Activated naive CD4-positive, alpha-beta T cell treated with anti-CD3 and anti-CD28 coated beads, Interleukin-2, amount 10 ng/mL, durations not matched to agents 7 days and 5 days (primary cell): ENCODE measurements around the gene KRT71.

Experiments
- CTCF ChIA-PET: fragments of 350-600 bp; sonication (Branson Sonifier 250); formaldehyde crosslinking; loops from one replicate; lab custom pipeline; 2021; ENCODE audit warnings: antibody characterized with exemption; lab: Charles Lee
- DNase-seq: peaks from one replicate; pipeline ENCODE4 v3.0.0-alpha.2; 2020
- H3K27ac Mint-ChIP-seq: one replicate; pipeline ENCODE4 v1.8.0; 2021; ENCODE audit warnings: mild to moderate bottlenecking, moderate library complexity, mixed read lengths
- H3K27me3 Mint-ChIP-seq: one replicate; pipeline ENCODE4 v1.8.0; 2021; ENCODE audit warnings: mild to moderate bottlenecking, mixed read lengths
- H3K36me3 Mint-ChIP-seq: one replicate; pipeline ENCODE4 v1.8.0; 2021; ENCODE audit warnings: mixed read lengths
- H3K4me1 Mint-ChIP-seq: one replicate; pipeline ENCODE4 v1.8.0; 2021; ENCODE audit warnings: mixed read lengths
- H3K4me3 Mint-ChIP-seq: one replicate; pipeline ENCODE4 v1.8.0; 2021; ENCODE audit warnings: mild to moderate bottlenecking, moderate library complexity, mixed read lengths
- H3K9me3 Mint-ChIP-seq: one replicate; pipeline ENCODE4 v1.8.0; 2021; ENCODE audit warnings: mixed read lengths

KRT71 gene

DNA sequence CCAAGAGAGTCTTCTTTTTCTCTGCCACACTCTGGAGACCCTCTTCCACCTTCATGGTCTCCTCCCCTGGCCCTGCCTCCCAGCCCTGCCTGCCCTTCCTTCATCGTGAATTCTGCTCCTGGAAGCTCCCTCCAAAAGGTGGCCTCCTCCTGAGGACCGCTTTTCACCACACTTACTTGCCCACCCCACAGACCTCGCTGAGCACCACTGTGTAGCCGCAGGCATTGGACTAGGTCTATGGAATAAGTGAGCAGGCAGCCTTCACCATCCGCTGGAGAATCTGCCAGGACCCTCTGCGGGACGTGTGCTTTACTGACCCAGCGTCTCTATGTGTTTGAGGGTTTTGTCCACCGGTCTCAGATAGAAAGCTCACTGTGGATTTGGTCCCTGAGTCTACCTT is 23.1 kb downstream of the KRT71 start:
- peaks cover 4% of the 10 kb centered on the region for H3K27me3 Mint-ChIP-seq
- CTCF ChIA-PET = interaction anchor here (1.3 kb wide), 1 partner anchor 350 kb away, joined by 3 read pairs; no protein-coding TSS in a partner anchor
- H3K27ac Mint-ChIP-seq = no peak overlapping the region
- H3K4me3 Mint-ChIP-seq = no peak overlapping the region
- no peaks in the 10 kb centered on the region for H3K9me3 Mint-ChIP-seq
- DNase-seq = no peak
- peaks cover 3% of the 10 kb centered on the region for H3K4me1 Mint-ChIP-seq
- no peaks in the 10 kb centered on the region for H3K36me3 Mint-ChIP-seq

GRCh38 chr12:52529417-52529816 is 23.5 kb downstream of the KRT71 start:
- CTCF ChIA-PET = interaction anchor here (1.3 kb wide), 1 partner anchor 350 kb away, joined by 3 read pairs; no protein-coding TSS in a partner anchor
- H3K4me3 Mint-ChIP-seq = no peak overlapping the region

DNA sequence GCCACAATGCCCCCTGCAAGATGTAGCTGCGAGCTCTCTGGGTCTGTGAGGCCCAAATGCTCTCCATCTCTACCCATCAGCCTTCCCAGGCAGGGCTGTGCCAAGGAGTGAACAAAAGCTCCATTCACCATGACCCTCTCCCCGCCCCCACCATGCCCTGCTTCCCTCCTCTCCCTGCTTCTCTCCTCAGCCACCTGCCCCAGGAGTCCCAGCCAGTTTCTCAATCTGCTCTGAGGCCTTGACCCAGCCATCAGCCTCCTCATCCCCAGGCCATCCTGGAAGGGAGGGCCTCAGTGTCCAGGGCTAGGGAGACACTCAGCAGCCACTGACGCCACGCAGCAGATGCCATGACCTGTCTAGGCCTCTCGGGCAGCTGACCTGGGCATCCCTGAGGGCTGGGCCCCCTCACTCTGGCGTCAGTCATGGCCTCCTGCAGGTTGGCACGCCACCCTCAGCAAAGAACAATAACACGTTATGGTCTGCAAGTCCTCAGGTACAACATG is 24.3 kb downstream of the KRT71 start:
- DNase-seq = no peak
- H3K4me1 Mint-ChIP-seq = peaks cover 3% of the 10 kb centered on the region
- H3K27me3 Mint-ChIP-seq = peaks cover 9% of the 10 kb centered on the region
- no peaks in the 10 kb centered on the region for H3K36me3 Mint-ChIP-seq
- no peak overlapping the region for H3K4me3 Mint-ChIP-seq
- CTCF ChIA-PET = no interaction called here
- no peak overlapping the region for H3K27ac Mint-ChIP-seq
- no peaks in the 10 kb centered on the region for H3K9me3 Mint-ChIP-seq

More at GRCh38 chr12:52529417-52529816, 23.5 kb downstream of the KRT71 start:
- peaks cover 4% of the 10 kb centered on the region for H3K27me3 Mint-ChIP-seq
- H3K36me3 Mint-ChIP-seq = no peaks in the 10 kb centered on the region
- H3K4me1 Mint-ChIP-seq = peaks cover 3% of the 10 kb centered on the region
- DNase-seq = no peak
- H3K27ac Mint-ChIP-seq = peak overlapping the region; percentile 49
- no peaks in the 10 kb centered on the region for H3K9me3 Mint-ChIP-seq

DNA sequence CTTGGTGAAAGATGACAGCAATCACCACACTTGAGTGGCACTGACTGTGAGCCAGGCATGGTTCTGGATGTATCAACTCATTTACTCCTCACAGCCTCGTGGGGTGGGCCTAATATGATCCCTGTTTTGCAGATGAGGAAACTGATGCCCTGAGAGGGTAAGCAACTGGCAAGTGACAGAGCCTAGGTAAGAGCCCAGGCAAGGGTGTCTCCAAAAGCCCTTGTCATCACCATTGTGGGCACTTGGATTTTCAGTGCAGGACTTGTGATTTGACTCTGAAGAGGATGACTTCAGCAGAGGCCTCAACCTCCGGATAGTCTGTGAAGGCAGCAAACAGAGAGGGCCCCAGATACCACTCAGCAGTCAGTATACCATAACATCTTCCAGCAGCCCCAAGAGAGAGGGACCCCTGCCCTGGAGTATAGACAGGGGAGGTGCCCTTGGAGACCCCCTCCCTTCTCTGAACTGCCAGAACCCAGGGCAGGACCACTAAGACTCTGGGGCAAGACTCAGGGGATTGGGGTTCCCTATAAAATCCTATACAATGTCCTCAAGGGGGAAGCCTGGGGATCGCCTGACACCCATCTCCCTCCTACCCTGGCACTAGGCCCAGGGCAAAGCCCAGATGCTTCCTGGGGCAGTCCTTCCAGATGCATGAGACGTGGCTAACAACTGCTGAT is 25.7 kb downstream of the KRT71 start:
- CTCF ChIA-PET = no interaction called here
- H3K36me3 Mint-ChIP-seq = no peaks in the 10 kb centered on the region
- H3K4me3 Mint-ChIP-seq = no peak overlapping the region
- no peak for DNase-seq
- H3K27me3 Mint-ChIP-seq = peaks cover 15% of the 10 kb centered on the region
- no peak overlapping the region for H3K27ac Mint-ChIP-seq
- H3K9me3 Mint-ChIP-seq = no peaks in the 10 kb centered on the region
- H3K4me1 Mint-ChIP-seq = peaks cover 3% of the 10 kb centered on the region

DNA sequence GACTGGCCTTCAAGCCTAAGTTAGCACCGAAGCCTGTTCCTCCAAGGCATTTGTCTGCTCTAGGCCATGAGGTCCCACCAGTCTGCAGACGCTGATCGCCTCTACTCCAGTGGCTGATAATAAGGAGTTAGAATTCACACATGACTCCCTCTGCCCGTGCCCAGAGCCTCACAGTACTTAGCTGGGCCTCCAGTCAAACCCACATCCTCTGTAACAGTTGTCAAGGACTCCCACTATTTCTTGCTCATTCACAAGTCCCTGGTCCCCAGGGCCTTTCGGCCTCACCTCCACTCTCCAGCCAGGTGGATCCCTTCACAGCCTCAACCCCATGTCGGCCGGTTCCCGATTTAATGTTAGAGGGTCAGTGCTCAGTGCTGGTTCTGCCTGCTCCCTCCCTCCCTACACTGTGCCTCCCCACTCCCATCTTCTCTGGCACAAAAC is 26.4 kb downstream of the KRT71 start:
- Mint-ChIP-seq H3K36me3 (no peaks in the 10 kb centered on the region), H3K27me3 (peaks cover 15% of the 10 kb centered on the region), H3K4me1 (peaks cover 3% of the 10 kb centered on the region), H3K4me3 (no peak overlapping the region), H3K9me3 (no peaks in the 10 kb centered on the region), H3K27ac (no peak overlapping the region)
- CTCF ChIA-PET = no interaction called here
- DNase-seq = no peak

- H3K4me1 Mint-ChIP-seq = peaks cover 3% of the 10 kb centered on the region
- H3K9me3 Mint-ChIP-seq = no peaks in the 10 kb centered on the region
- H3K27me3 Mint-ChIP-seq = peaks cover 15% of the 10 kb centered on the region
- no peak overlapping the region for H3K4me3 Mint-ChIP-seq
- H3K36me3 Mint-ChIP-seq = no peaks in the 10 kb centered on the region
- CTCF ChIA-PET = no interaction called here
- no peak overlapping the region for H3K27ac Mint-ChIP-seq
- DNase-seq = no peak
Measured at GRCh38 chr12:52525661-52526499, 27.1 kb downstream of the KRT71 start.

DNA sequence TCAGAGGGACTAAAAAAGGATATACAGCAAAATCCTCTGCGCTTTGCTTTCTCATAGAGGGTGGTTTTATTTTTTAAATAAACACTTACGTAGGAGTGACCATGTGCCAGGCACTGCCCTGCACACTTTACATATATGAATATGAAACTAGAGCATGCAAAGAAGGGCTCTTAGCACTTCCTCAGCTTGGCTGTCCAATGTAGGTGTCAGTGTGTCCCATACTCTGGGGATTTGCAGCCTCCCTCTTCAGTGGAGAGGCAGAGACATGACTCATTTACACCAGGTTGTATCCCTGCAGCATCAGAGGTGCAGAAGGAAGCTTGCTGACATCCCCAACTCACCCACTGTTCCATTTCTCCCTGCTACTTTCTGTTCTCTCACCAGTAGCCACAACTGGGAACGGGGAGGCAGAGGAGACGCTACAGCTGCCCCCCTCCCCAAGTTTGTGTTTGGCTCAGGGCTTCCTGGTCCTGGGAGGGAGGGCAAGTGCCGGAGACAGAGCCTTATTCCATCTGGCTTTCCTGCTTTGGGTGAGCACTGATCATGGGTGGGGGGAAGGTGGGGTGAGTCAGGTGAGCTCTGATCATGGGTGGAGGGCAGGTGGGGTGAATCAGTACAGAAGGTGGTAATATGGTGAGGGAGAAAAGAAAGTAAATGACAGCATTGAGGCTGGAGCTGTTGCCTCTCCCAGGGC is 27.9 kb downstream of the KRT71 start:
- H3K4me3 Mint-ChIP-seq = no peak overlapping the region
- H3K27ac Mint-ChIP-seq = no peak overlapping the region
- DNase-seq = no peak
- no peaks in the 10 kb centered on the region for H3K36me3 Mint-ChIP-seq
- CTCF ChIA-PET = no interaction called here
- peaks cover 3% of the 10 kb centered on the region for H3K4me1 Mint-ChIP-seq
- H3K9me3 Mint-ChIP-seq = no peaks in the 10 kb centered on the region
- H3K27me3 Mint-ChIP-seq = peaks cover 21% of the 10 kb centered on the region

- Mint-ChIP-seq H3K27ac (no peak overlapping the region), H3K4me3 (no peak overlapping the region), H3K4me1 (peaks cover 3% of the 10 kb centered on the region), H3K9me3 (no peaks in the 10 kb centered on the region), H3K27me3 (peaks cover 25% of the 10 kb centered on the region), H3K36me3 (no peaks in the 10 kb centered on the region)
- no peak for DNase-seq
- CTCF ChIA-PET = no interaction called here
Measured at GRCh38 chr12:52524241-52524897, 28.6 kb downstream of the KRT71 start.

DNA sequence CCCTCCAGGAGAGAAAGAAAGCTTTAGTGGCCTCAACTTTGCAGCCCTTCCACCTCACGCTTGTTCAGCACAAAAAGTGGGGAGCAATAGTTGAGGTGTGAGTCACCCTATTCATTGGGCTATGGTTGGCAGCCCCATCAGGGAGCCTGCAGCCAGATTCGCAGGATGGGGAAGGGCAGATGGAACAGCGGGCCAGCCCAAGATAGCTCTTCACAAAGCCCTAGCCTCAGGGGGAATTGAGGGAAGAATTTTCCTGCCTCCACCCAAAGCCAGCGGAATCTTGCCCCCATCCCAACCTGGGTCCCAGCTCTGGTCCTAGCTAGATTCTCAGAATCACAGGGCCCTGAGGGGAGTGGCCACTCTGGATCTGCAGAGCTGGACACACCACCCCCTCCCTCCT is 29.1 kb downstream of the KRT71 start:
- no peaks in the 10 kb centered on the region for H3K36me3 Mint-ChIP-seq
- H3K27ac Mint-ChIP-seq = no peak overlapping the region
- H3K9me3 Mint-ChIP-seq = no peaks in the 10 kb centered on the region
- no peak for DNase-seq
- CTCF ChIA-PET = no interaction called here
- peaks cover 3% of the 10 kb centered on the region for H3K4me1 Mint-ChIP-seq
- H3K27me3 Mint-ChIP-seq = peaks cover 30% of the 10 kb centered on the region
- H3K4me3 Mint-ChIP-seq = no peak overlapping the region

- H3K27me3 Mint-ChIP-seq = peaks cover 31% of the 10 kb centered on the region
Measured at GRCh38 chr12:52522346-52523011, 30.5 kb downstream of the KRT71 start.

DNA sequence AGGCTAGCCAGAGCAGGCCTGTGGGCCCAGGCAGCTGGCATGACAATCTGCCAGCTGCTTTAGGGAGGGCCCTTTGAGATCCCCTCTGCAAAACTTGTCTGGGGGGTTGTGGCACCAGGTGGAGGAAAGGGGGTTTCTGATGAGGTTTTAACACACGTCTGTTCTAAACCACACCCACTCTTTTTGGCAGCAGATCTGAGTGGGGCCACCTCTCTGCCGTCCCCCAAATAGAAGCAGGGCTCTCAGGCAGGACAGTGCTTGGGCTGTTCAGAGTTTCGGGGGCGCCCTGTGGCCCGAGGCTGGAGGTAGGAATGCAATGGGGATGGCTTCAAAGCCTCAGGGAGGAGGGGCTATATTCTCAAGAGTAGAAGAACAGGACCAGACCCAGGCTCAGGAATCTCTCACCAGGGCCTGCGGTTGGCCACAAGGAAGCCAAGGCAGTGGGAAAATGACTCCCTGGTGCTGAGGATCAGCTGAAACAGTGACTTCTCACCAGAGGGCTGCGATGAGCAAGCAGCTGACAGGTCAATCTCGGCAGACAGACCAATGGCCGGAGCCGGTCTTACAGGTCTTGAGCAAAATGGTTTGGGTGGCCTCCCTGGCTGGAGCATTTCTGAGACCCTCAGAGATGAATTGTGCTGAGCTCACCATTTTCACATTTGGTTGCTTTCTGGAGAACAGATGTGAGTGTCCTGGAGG is 31.2 kb downstream of the KRT71 start:
- no peak overlapping the region for H3K4me3 Mint-ChIP-seq
- no peaks in the 10 kb centered on the region for H3K9me3 Mint-ChIP-seq
- no peaks in the 10 kb centered on the region for H3K36me3 Mint-ChIP-seq
- CTCF ChIA-PET = no interaction called here
- peaks cover 37% of the 10 kb centered on the region for H3K27me3 Mint-ChIP-seq
- peaks cover 3% of the 10 kb centered on the region for H3K4me1 Mint-ChIP-seq
- no peak overlapping the region for H3K27ac Mint-ChIP-seq
- DNase-seq = no peak

More at GRCh38 chr12:52522346-52523011, 30.5 kb downstream of the KRT71 start:
- Mint-ChIP-seq H3K27ac (no peak overlapping the region), H3K4me1 (peaks cover 3% of the 10 kb centered on the region), H3K36me3 (no peaks in the 10 kb centered on the region), H3K9me3 (no peaks in the 10 kb centered on the region), H3K4me3 (no peak overlapping the region)
- no peak for DNase-seq
- CTCF ChIA-PET = no interaction called here

- H3K27ac Mint-ChIP-seq = no peak overlapping the region
- H3K4me1 Mint-ChIP-seq = no peaks in the 10 kb centered on the region
- H3K4me3 Mint-ChIP-seq = no peak overlapping the region
- no peaks in the 10 kb centered on the region for H3K9me3 Mint-ChIP-seq
- CTCF ChIA-PET = no interaction called here
- H3K27me3 Mint-ChIP-seq = peaks cover 42% of the 10 kb centered on the region
- DNase-seq = no peak
- H3K36me3 Mint-ChIP-seq = no peaks in the 10 kb centered on the region
Measured at GRCh38 chr12:52521175-52521567, 31.8 kb downstream of the KRT71 start.
